Measurements from ENCODE around the gene ANO6. TPM values are rescaled to one million over a fixed set of nuclear protein-coding genes. Genes with fewer than 3 reads are reported as not detected.
"Not testable (repeated sequence)": the region's sequence is repeated elsewhere in the genome, so short reads cannot be mapped to it uniquely, and the experiment has no call there.

Gene ANO6
- total and polyA plus RNA-seq, 2 of the 4 experiments (the other 2 are of a cell fraction): 21.6 to 41.0 TPM

DNA sequence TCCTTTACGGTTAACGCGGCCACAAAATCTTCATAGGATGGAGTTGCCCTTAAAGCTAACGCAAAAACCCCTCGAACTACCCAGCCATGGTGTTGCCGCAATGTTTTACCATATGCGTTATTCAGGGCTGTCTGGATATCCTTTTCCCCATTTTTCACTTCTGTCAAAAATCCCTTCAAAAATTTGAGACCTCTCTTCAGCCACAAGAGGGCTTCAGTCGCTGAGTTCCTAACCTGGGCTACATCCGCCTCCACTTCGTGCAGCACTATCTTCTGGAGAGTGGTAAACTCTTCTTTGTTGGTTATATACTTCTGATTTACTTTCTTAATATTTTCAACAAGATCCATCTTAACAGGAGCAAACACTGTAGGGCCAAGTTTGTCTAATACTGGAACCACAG, 42.6 kb upstream of the ANO6 start:
- H3K56ac ChIP-seq (ENCODE audit: extremely low read depth, insufficient read depth, low read length); H3K27me3 ChIP-seq (ENCODE audit: control insufficient read depth, insufficient read depth, low read length); H3K23ac ChIP-seq (ENCODE audit: low read depth, low read length); H3K4me2 ChIP-seq (ENCODE audit: low read depth, low read length); H3K79me1 ChIP-seq (ENCODE audit: low read depth in 1 of 2, low read length in 2 of 2); H3K18ac ChIP-seq (ENCODE audit: low read depth, low read length); H4K91ac ChIP-seq (ENCODE audit: insufficient read depth, low read depth, low read length); H2AFZ ChIP-seq (replicated peaks; ENCODE audit: low read length, poor library complexity); H4K5ac ChIP-seq (ENCODE audit: low read depth, low read length); H4K20me1 ChIP-seq (ENCODE audit: insufficient read depth, low read length); H3K9me1 ChIP-seq (ENCODE audit: insufficient read depth, low read length); H3K36me3 ChIP-seq (ENCODE audit: control insufficient read depth, insufficient read depth, low read length); POLR2A ChIA-PET (ENCODE audit: unreplicated experiment); H3K4ac ChIP-seq (ENCODE audit: low read depth, low read length); H2BK15ac ChIP-seq (ENCODE audit: low read depth, low read length); H3K9ac ChIP-seq (ENCODE audit: low read depth, low read length); H2BK20ac ChIP-seq (ENCODE audit: low read depth, low read length); H4K8ac ChIP-seq (ENCODE audit: low read depth in 2 of 2, low read length in 2 of 2); H3K4me3 ChIP-seq (ENCODE audit: insufficient read depth, low read depth, low read length); BruUV-seq (replicated peaks); H2BK120ac ChIP-seq (ENCODE audit: low read depth, low read length); H2BK5ac ChIP-seq (ENCODE audit: low read depth, low read length, poor library complexity, severe bottlenecking); H2AK9ac ChIP-seq (replicated peaks; ENCODE audit: low read depth, low read length, poor library complexity); in situ Hi-C loops (cut with MboI; ENCODE audit: low sequenced_read_pairs); H2AK5ac ChIP-seq (ENCODE audit: low read depth, low read length); DNase-seq; dilution Hi-C loops (cut with HindIII; ENCODE audit: low sequenced_read_pairs, unreplicated experiment); H3K27ac ChIP-seq (ENCODE audit: insufficient read depth, low read length); H3K4me1 ChIP-seq (ENCODE audit: control insufficient read depth, insufficient read depth, low read length); H3K14ac ChIP-seq (replicated peaks; ENCODE audit: low read depth, low read length): not testable (repeated sequence)
- H3K9me3 ChIP-seq (ENCODE audit: control insufficient read depth, insufficient read depth, low read length): peaks cover 11% of the 10 kb centered on the region
- no CpG with 5 or more reads among the region's 10 CpGs for WGBS, 2 experiments (ENCODE audit: extremely low coverage in 2 of 2, insufficient read length in 1 of 2)
- peak; percentile 18; the same call in 1 of the 2 replicates for TF ChIP-seq CTCF (conservative IDR thresholded peaks at IDR 0.05; ENCODE audit: low read depth, low read length)
- TF ChIP-seq RAD21 (IDR thresholded peaks at IDR 0.05; ENCODE audit: low read length): 0 out of 2 replicates have a peak, but pooled peaks have one; percentile 18
- peak; percentile 24; the same call in 1 of the 2 replicates for TF ChIP-seq SMC3 (IDR thresholded peaks at IDR 0.05; ENCODE audit: low read depth, low read length)
- intact Hi-C loops (cut with micrococcal nuclease): loop anchor here (5.0 kb wide), 1 partner anchor 369 kb away; no protein-coding TSS in a partner anchor
- CTCF ChIA-PET: interaction anchor here (1.1 kb wide), 1 partner anchor 233 kb away, joined by 3 read pairs; no protein-coding TSS in a partner anchor
- ATAC-seq (ENCODE audit: low read depth): peak; percentile 27

All from IMR-90 (cell line).